H1 (cell line): Measurements from ENCODE around the gene LDLRAD3. TPM values are rescaled to one million over a fixed set of nuclear protein-coding genes. Genes with fewer than 3 reads are reported as not detected.
A peak's percentile ranks its signal among the peaks of the same experiment; 100 is the strongest.

ENCODE experiments used
- CTCF ChIA-PET: fragments of 300-600 bp; sonication (Branson Sonifier 250); formaldehyde crosslinking; loops from one replicate; lab custom pipeline; 2021; ENCODE audit not compliant: partially characterized antibody; lab: Charles Lee
- POLR2A ChIA-PET: fragments of 300-600 bp; sonication (Branson Sonifier 250); formaldehyde crosslinking; loops from one replicate; lab custom pipeline; 2021; ENCODE audit warnings: inconsistent platforms; ENCODE audit not compliant: partially characterized antibody; lab: Charles Lee
- DNase-seq, 2 experiments: peaks; one replicate each; pipeline versions ENCODE4 v3.0.0 to v3.0.0-alpha.2; 2010 to 2022; ENCODE audit warnings: low spot score in 2 of 2, low read depth in 1 of 2, mixed read lengths in 1 of 2
- FAIRE-seq: peaks from 2 replicates; lab custom pipeline; 2011; peaks lifted over from hg19 to GRCh38; lab: Jason Lieb, UNC
- H2AFZ ChIP-seq: 2 replicates; pipeline ENCODE4 v1.8.1; 2012; ENCODE audit warnings: low read length, inconsistent platforms
- H2AK5ac ChIP-seq: 2 replicates; pipeline ENCODE4 v1.6.1; 2013; ENCODE audit warnings: low read depth, low read length
- H2BK120ac ChIP-seq: replicated peaks from 2 replicates; pipeline ENCODE3; 2013; ENCODE audit warnings: low read depth, low read length, inconsistent platforms
- H2BK12ac ChIP-seq: 2 replicates; pipeline ENCODE4 v1.6.1; 2013; ENCODE audit warnings: low read depth, low read length
- H2BK15ac ChIP-seq: 2 replicates; pipeline ENCODE4 v1.6.1; 2013; ENCODE audit warnings: low read length
- H2BK20ac ChIP-seq: 2 replicates; pipeline ENCODE4 v1.6.1; 2013; ENCODE audit warnings: low read length
- H2BK5ac ChIP-seq: 2 replicates; pipeline ENCODE4 v1.6.1; 2013; ENCODE audit warnings: low read depth, low read length
- H3K14ac ChIP-seq: 2 replicates; pipeline ENCODE4 v1.6.1; 2013; ENCODE audit warnings: inconsistent platforms; ENCODE audit not compliant: insufficient read length
- H3K18ac ChIP-seq: 2 replicates; pipeline ENCODE4 v1.6.1; 2013; ENCODE audit warnings: low read length; ENCODE audit errors: extremely low read depth
- H3K23ac ChIP-seq: 2 replicates; pipeline ENCODE4 v1.6.1; 2013; ENCODE audit warnings: inconsistent platforms; ENCODE audit not compliant: insufficient read length
- H3K23me2 ChIP-seq: 2 replicates; pipeline ENCODE4 v1.6.1; 2013; ENCODE audit warnings: low read depth, low read length
- H3K27ac ChIP-seq: 2 replicates; pipeline ENCODE4 v1.6.1; 2011; ENCODE audit warnings: low read depth, low read length, inconsistent platforms
- H3K27me3 ChIP-seq, 4 experiments: replicated peaks in 1 of 4; 1 replicate in 1 of 4; 2 replicates in 3 of 4; pipeline versions ENCODE4 v1.6.1 to v1.8.1; 2011 to 2013; ENCODE audit warnings: low read length in 3 of 4, mild to moderate bottlenecking in 3 of 4, inconsistent platforms in 2 of 4, mixed read lengths in 2 of 4, moderate library complexity in 1 of 4; ENCODE audit not compliant: control insufficient read depth in 3 of 4, insufficient read depth in 3 of 4; ENCODE audit errors: extremely low read depth in 1 of 4
- H3K36me3 ChIP-seq, 4 experiments: 2 replicates each; pipeline versions ENCODE4 v1.6.1 to v1.8.1; 2011 to 2013; ENCODE audit warnings: mild to moderate bottlenecking in 4 of 4, low read length in 3 of 4, moderate library complexity in 2 of 4, control low read depth in 1 of 4, inconsistent platforms in 1 of 4; ENCODE audit not compliant: insufficient read depth in 4 of 4, control insufficient read depth in 2 of 4
- H3K4ac ChIP-seq: replicated peaks from 2 replicates; pipeline ENCODE3; 2013; ENCODE audit warnings: low read length, low read depth, mixed read lengths, inconsistent platforms; ENCODE audit not compliant: insufficient read length
- H3K4me1 ChIP-seq, 4 experiments: replicated peaks in 1 of 4; 1 replicate in 1 of 4; 2 replicates in 3 of 4; pipeline versions ENCODE4 v1.6.1 to v1.8.1; 2011 to 2013; ENCODE audit warnings: low read length in 3 of 4, inconsistent platforms in 2 of 4, mixed read lengths in 1 of 4; ENCODE audit not compliant: insufficient read depth in 4 of 4, control insufficient read depth in 3 of 4
- H3K4me2 ChIP-seq, 2 experiments: 2 replicates each; pipeline versions ENCODE4 v1.6.1 to v1.8.1; 2011 to 2013; ENCODE audit warnings: low read depth in 2 of 2, low read length in 2 of 2, control low read depth in 1 of 2, inconsistent platforms in 1 of 2, mild to moderate bottlenecking in 1 of 2; ENCODE audit not compliant: insufficient read depth in 1 of 2
- H3K4me3 ChIP-seq, 4 experiments: fragments of 200-600, 300-600 bp in 1 of 4; sonication (generic), shearing (Covaris generic), sonication (Bioruptor Twin) in 1 of 4; 2 replicates each; pipeline versions ENCODE4 v1.5.1 to v1.8.1; 2011 to 2016; ENCODE audit warnings: low read length in 4 of 4, low read depth in 3 of 4, control low read depth in 2 of 4, inconsistent platforms in 2 of 4, mild to moderate bottlenecking in 2 of 4, mixed read lengths in 1 of 4, moderate library complexity in 1 of 4; ENCODE audit not compliant: insufficient read depth in 2 of 4; ENCODE audit errors: extremely low read depth in 1 of 4
- H3K56ac ChIP-seq: replicated peaks from 2 replicates; pipeline ENCODE3; 2013; ENCODE audit warnings: low read depth, mild to moderate bottlenecking, mixed read lengths, low read length, inconsistent platforms; ENCODE audit not compliant: insufficient read length
- H3K79me1 ChIP-seq: 2 replicates; pipeline ENCODE4 v1.6.1; 2013; ENCODE audit warnings: low read depth, low read length, control low read depth
- H3K79me2 ChIP-seq, 2 experiments: 2 replicates each; pipeline versions ENCODE4 v1.6.1 to v1.8.1; 2012 to 2013; ENCODE audit warnings: low read length in 2 of 2, mild to moderate bottlenecking in 2 of 2, inconsistent platforms in 1 of 2; ENCODE audit not compliant: insufficient read depth in 2 of 2, control insufficient read depth in 1 of 2
- H3K9ac ChIP-seq, 4 experiments: replicated peaks in 1 of 4; 1 replicate in 1 of 4; 2 replicates in 3 of 4; pipeline versions ENCODE4 v1.6.1 to v1.8.1; 2011 to 2013; ENCODE audit warnings: low read depth in 3 of 4, low read length in 3 of 4, control low read depth in 2 of 4, mild to moderate bottlenecking in 2 of 4, moderate library complexity in 2 of 4, inconsistent platforms in 1 of 4; ENCODE audit errors: extremely low read depth in 1 of 4
- H3K9me3 ChIP-seq, 2 experiments: 2 replicates each; pipeline versions ENCODE4 v1.6.1 to v1.8.1; 2012 to 2013; ENCODE audit warnings: mild to moderate bottlenecking in 2 of 2, moderate library complexity in 2 of 2, control low read depth in 1 of 2, inconsistent platforms in 1 of 2, low read depth in 1 of 2, low read length in 1 of 2, mixed read lengths in 1 of 2; ENCODE audit not compliant: insufficient read depth in 2 of 2
- H4K20me1 ChIP-seq, 2 experiments: replicated peaks in 1 of 2; 2 replicates each; pipeline versions ENCODE3 to v1.8.1; 2011 to 2013; ENCODE audit warnings: inconsistent platforms in 2 of 2, low read length in 2 of 2, mild to moderate bottlenecking in 1 of 2; ENCODE audit not compliant: insufficient read depth in 2 of 2, control insufficient read depth in 1 of 2
- H4K5ac ChIP-seq: 2 replicates; pipeline ENCODE4 v1.6.1; 2013; ENCODE audit warnings: low read length, low read depth, mixed read lengths, inconsistent platforms; ENCODE audit not compliant: insufficient read length
- H4K8ac ChIP-seq: 2 replicates; pipeline ENCODE4 v1.8.0; 2013; ENCODE audit warnings: mild to moderate bottlenecking, moderate library complexity, low read length, inconsistent platforms; ENCODE audit not compliant: insufficient read depth; ENCODE audit errors: extremely low read depth
- H4K91ac ChIP-seq: replicated peaks from 2 replicates; pipeline ENCODE3; 2013; ENCODE audit warnings: low read length, mixed read lengths, inconsistent platforms; ENCODE audit not compliant: insufficient read length
- CHD1 ChIP-seq: IDR thresholded peaks from 2 replicates; pipeline ENCODE4 v1.6.1; 2012; ENCODE audit warnings: low read depth, low read length, improper control_type of control experiment
- GABPA ChIP-seq: IDR thresholded peaks from 2 replicates; pipeline ENCODE4 v1.6.1; 2011; ENCODE audit warnings: mild to moderate bottlenecking, low read length, moderate library complexity, borderline replicate concordance; ENCODE audit not compliant: insufficient read depth
- POU5F1 ChIP-seq: IDR thresholded peaks from 2 replicates; pipeline ENCODE4 v1.6.1; 2011; ENCODE audit warnings: low read depth, mild to moderate bottlenecking, low read length, moderate library complexity
- RAD21 ChIP-seq, 2 experiments: IDR thresholded peaks in 1 of 2; conservative IDR thresholded peaks in 1 of 2; 2 replicates each; pipeline ENCODE4 v1.6.1; 2011; ENCODE audit warnings: low read depth in 2 of 2, low read length in 2 of 2, improper control_type of control experiment in 1 of 2, inconsistent platforms in 1 of 2, mild to moderate bottlenecking in 1 of 2, moderate library complexity in 1 of 2
- SUZ12 ChIP-seq: fragments of 200-600 bp; sonication (generic); IDR thresholded peaks from 2 replicates; pipeline ENCODE4 v1.6.1; 2012; ENCODE audit warnings: mild to moderate bottlenecking, inconsistent platforms, low read length, moderate library complexity, mixed read lengths
- TAF1 ChIP-seq: IDR thresholded peaks from 2 replicates; pipeline ENCODE4 v1.6.1; 2011; ENCODE audit warnings: mild to moderate bottlenecking, low read depth, low read length
- TAF7 ChIP-seq: optimal IDR thresholded peaks from 2 replicates; pipeline ENCODE3; 2011; ENCODE audit warnings: low read depth, mild to moderate bottlenecking, inconsistent platforms, low read length, moderate library complexity, borderline replicate concordance
- TBP ChIP-seq: IDR thresholded peaks from 2 replicates; pipeline ENCODE4 v1.6.1; 2011; ENCODE audit warnings: low read depth, low read length, improper control_type of control experiment
- TCF12 ChIP-seq: IDR thresholded peaks from 2 replicates; pipeline ENCODE4 v1.6.1; 2011; ENCODE audit warnings: low read depth, mild to moderate bottlenecking, low read length
- TEAD4 ChIP-seq: IDR thresholded peaks from 2 replicates; pipeline ENCODE4 v1.6.1; 2012; ENCODE audit warnings: low read depth, low read length, inconsistent platforms, mixed read lengths
- polyA plus RNA-seq, 7 experiments: library from polyadenylated mRNA; depleted of rRNA in 3 of 7; stranded (reverse) in 5 of 7; unstranded in 2 of 7; fragments of >200 nt in 5 of 7; fragments of 200-250 nt in 2 of 7; gene quantifications; 1 replicate in 5 of 7; 2 replicates in 1 of 7; 4 replicates in 1 of 7; pipeline versions ENCODE4 v1.2.1 to v1.2.3, GENCODE V29; 2011 to 2013; ENCODE audit warnings: missing spikeins in 2 of 7, mixed read lengths in 2 of 7
- total RNA-seq: library from RNA; stranded (reverse); fragmentation: NEBNext Ultra II Directional; extraction: Animal tissue kit (Norgen Biotek cat#: 25700); gene quantifications from 2 replicates; pipeline ENCODE4 v1.2.1, GENCODE V29; 2021
- TF ChIP-seq, protein P1 (sequence below), 3 experiments: IDR thresholded peaks; 1 replicate in 2 of 3; 2 replicates in 1 of 3; pipeline versions ENCODE4 v1.5.1 to v1.6.1; 2011; ENCODE audit warnings: low read length in 3 of 3, mild to moderate bottlenecking in 3 of 3, inconsistent platforms in 2 of 3, low read depth in 1 of 3, moderate library complexity in 1 of 3; ENCODE audit not compliant: insufficient read depth in 1 of 3; ENCODE audit errors: control extremely low read depth in 1 of 3

Gene LDLRAD3
- total and polyA plus RNA-seq, 2 of the 8 experiments (the other 6 are each of a cell fraction or from before 2014, with no cell fraction given), result 18.6 to 22.8 TPM

DNA sequence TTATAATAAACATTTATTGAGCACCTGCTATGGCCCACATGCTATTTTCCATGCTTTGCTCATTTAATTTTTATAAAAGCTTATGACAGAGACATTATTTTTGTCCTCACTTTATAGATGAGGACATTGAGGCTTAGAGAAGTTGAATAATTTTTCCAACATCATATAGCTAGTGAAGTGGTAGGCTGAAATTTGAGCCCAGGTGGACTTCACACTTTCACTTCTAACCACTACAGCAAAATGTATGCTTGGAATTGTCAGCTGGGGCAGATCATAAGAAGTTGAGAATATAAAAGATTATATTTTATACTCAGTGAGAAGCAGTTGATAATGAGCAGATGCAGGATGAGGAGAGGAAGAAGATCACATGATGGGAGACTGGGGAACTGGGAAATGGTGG, 146.1 kb downstream of the LDLRAD3 start:
- no peak overlapping the region for H2BK120ac ChIP-seq
- no peak overlapping the region for H2AFZ ChIP-seq
- no peak overlapping the region for H3K14ac ChIP-seq
- no peak for TF ChIP-seq TCF12
- TF ChIP-seq CHD1, result no peak
- no peak for TF ChIP-seq TEAD4
- TF ChIP-seq TAF1, result no peak
- TF ChIP-seq RAD21 (IDR thresholded peaks at IDR 0.05 in 1 of 2, conservative IDR thresholded peaks at IDR 0.05 in 1 of 2; ENCODE audit: low read depth in 2 of 2, low read length in 2 of 2), result no peak
- TF ChIP-seq POU5F1, result no peak
- no peak for TF ChIP-seq GABPA
- TF ChIP-seq TBP, result no peak
- TF ChIP-seq, protein P1, sequence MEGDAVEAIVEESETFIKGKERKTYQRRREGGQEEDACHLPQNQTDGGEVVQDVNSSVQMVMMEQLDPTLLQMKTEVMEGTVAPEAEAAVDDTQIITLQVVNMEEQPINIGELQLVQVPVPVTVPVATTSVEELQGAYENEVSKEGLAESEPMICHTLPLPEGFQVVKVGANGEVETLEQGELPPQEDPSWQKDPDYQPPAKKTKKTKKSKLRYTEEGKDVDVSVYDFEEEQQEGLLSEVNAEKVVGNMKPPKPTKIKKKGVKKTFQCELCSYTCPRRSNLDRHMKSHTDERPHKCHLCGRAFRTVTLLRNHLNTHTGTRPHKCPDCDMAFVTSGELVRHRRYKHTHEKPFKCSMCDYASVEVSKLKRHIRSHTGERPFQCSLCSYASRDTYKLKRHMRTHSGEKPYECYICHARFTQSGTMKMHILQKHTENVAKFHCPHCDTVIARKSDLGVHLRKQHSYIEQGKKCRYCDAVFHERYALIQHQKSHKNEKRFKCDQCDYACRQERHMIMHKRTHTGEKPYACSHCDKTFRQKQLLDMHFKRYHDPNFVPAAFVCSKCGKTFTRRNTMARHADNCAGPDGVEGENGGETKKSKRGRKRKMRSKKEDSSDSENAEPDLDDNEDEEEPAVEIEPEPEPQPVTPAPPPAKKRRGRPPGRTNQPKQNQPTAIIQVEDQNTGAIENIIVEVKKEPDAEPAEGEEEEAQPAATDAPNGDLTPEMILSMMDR (IDR thresholded peaks at IDR 0.05; ENCODE audit: control extremely low read depth in 1 of 3, insufficient read depth in 1 of 3, low read depth in 1 of 3, low read length in 3 of 3), result no peak
- no peak for TF ChIP-seq SUZ12
- TF ChIP-seq TAF7, result no peak
- TF ChIP-seq, all 59 proteins: peak for 0
- Histone ChIP-seq H2AK5ac (no peak overlapping the region), H3K27ac (no peak overlapping the region), H4K8ac (no peak overlapping the region), H3K23me2 (no peaks in the 10 kb centered on the region), H4K91ac (no peak overlapping the region), H4K5ac (no peak overlapping the region), H3K4me1 (peaks cover 6 to 33% (median 25%) of the 10 kb centered on the region in 4 experiments; a peak in 5 of 7 replicates), H3K4ac (no peak overlapping the region), H2BK15ac (no peak overlapping the region), H3K36me3 (peaks cover 0 to 10% (median under 1%) of the 10 kb centered on the region in 4 experiments; a peak in 2 of 8 replicates), H3K4me3 (no peak overlapping the region), H3K18ac (no peak overlapping the region), H3K56ac (no peak overlapping the region), H3K23ac (no peak overlapping the region), H4K20me1 (no peaks in the 10 kb centered on the region), H3K27me3 (no peaks in the 10 kb centered on the region), H2BK20ac (0 out of 2 replicates have a peak overlapping the region, but pooled peaks have one; percentile 89), H3K9me3 (no peaks in the 10 kb centered on the region), H2BK5ac (no peak overlapping the region), H3K4me2 (no peak overlapping the region), H3K9ac (no peak overlapping the region), H3K79me2 (no peaks in the 10 kb centered on the region), H2BK12ac (no peak overlapping the region), H3K79me1 (no peaks in the 10 kb centered on the region)
- ChIA-PET CTCF (interaction anchor here (0.9 to 2.5 kb wide), 9 partner anchors 17 to 268 kb away, joined by 3 to 18 read pairs (median 4); no protein-coding TSS in a partner anchor), POLR2A (interaction anchor here (0.9 kb wide), 1 partner anchor 23 kb away, joined by 3 read pairs; no protein-coding TSS in a partner anchor)
- FAIRE-seq, result no peak
- DNase-seq, result no peak
